Transverse colon (tissue), 4 donors: ENCODE results near the gene OXLD1.

Source experiments
- POLR2A ChIP-seq: fragments of 450-650 bp; IDR thresholded peaks from one replicate; pipeline ENCODE4 v1.6.1; 2016; ENCODE audit warnings: antibody characterized with exemption, mild to moderate bottlenecking, moderate library complexity
- POLR2AphosphoS5 ChIP-seq, 3 donors: sonication (generic); formaldehyde crosslinking; IDR thresholded peaks; one replicate each; pipeline ENCODE4 v1.6.1; 2016; ENCODE audit warnings: antibody characterized with exemption in 3 of 3
- TF ChIP-seq, protein P1 (sequence below), 5 experiments: fragments of 200-600 bp in 3 of 5; fragments of 450-650 bp in 2 of 5; sonication (generic) in 3 of 5; IDR thresholded peaks; 1 replicate in 2 of 5; 2 replicates in 3 of 5; pipeline ENCODE4 v1.5.1; 2016 to 2017; ENCODE audit warnings: antibody characterized with exemption in 5 of 5, inconsistent platforms in 3 of 5, mild to moderate bottlenecking in 2 of 5, moderate library complexity in 1 of 5

GRCh38 chr17:81683584-81684441 lies 17.4 kb upstream of the OXLD1 start, which contains the start of the genes ARL16 and HGS:
- TF ChIP-seq, protein P1, sequence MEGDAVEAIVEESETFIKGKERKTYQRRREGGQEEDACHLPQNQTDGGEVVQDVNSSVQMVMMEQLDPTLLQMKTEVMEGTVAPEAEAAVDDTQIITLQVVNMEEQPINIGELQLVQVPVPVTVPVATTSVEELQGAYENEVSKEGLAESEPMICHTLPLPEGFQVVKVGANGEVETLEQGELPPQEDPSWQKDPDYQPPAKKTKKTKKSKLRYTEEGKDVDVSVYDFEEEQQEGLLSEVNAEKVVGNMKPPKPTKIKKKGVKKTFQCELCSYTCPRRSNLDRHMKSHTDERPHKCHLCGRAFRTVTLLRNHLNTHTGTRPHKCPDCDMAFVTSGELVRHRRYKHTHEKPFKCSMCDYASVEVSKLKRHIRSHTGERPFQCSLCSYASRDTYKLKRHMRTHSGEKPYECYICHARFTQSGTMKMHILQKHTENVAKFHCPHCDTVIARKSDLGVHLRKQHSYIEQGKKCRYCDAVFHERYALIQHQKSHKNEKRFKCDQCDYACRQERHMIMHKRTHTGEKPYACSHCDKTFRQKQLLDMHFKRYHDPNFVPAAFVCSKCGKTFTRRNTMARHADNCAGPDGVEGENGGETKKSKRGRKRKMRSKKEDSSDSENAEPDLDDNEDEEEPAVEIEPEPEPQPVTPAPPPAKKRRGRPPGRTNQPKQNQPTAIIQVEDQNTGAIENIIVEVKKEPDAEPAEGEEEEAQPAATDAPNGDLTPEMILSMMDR (IDR thresholded peaks at IDR 0.05), result no peak
- TF ChIP-seq POLR2A (peak; percentile 75), POLR2AphosphoS5 (IDR thresholded peaks at IDR 0.05) (peak; percentile 68 to 87 (median 85))
